HG03066 (cell line): ENCODE data around the gene P3H3.

Experiments
- ATAC-seq: cut with Tn5 transposase; IDR thresholded peaks from one replicate; pipeline ENCODE4 v1.9.1; 2021; ENCODE audit warnings: low read depth; ENCODE audit not compliant: unreplicated experiment

P3H3 gene

DNA sequence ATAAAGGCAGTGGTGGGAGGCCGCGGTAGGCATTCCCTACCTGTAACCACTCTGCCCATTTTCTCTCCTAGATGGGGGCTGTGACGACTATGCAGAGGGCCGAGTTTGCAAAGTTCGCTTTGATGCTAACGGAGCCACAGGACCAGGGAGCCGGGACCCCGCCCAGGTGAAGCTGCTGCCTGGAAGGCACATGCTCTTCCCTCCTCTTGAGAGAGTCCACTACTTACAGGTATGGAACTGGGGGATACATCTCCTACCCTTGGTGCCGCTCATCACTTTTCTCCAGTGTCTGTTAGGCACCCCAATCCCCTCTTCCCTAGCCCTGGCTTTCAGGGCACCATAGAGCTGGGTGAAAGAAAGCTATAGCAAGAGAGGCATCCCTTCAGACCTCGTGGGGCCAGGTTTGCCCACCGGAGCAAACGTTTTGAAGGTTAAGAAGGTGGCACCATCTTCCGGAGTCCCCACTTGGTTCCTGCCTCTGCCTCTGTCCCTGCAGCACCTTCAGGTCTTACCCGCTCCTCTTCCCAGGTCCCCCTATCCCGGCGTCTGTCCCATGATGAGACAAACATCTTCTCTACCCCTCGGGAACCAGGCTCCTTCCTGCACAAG lies 2.0 kb upstream of the P3H3 start:
- no peak for ATAC-seq

DNA sequence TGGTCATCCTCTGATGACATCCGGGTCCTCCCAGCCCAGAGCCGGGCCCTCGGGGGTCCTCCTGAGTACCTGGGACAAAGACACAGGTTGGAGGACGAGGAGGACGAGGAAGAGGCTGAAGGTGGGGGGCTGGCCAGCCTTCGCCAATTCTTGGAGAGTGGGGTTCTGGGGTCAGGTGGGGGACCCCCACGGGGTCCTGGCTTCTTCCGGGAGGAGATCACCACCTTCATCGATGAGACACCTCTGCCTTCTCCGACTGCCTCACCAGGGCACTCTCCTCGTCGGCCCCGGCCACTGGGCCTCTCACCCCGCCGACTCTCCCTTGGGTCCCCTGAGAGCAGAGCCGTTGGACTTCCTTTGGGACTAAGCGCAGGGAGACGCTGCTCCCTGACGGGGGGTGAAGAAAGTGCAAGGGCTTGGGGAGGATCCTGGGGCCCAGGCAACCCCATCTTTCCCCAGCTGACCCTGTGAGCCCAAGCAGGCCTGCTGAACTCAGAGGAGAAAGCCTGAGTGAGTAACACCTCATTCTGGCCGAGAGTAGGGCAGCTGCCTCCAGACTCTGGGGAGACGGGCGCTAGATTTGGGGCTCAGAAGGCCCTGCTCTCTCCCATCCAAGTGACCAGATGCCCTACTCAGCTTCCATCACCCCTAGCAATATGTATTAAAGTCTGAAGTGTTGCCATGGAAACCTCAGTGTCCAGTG lies 1.3 kb upstream of the P3H3 start:
- no peak for ATAC-seq

DNA sequence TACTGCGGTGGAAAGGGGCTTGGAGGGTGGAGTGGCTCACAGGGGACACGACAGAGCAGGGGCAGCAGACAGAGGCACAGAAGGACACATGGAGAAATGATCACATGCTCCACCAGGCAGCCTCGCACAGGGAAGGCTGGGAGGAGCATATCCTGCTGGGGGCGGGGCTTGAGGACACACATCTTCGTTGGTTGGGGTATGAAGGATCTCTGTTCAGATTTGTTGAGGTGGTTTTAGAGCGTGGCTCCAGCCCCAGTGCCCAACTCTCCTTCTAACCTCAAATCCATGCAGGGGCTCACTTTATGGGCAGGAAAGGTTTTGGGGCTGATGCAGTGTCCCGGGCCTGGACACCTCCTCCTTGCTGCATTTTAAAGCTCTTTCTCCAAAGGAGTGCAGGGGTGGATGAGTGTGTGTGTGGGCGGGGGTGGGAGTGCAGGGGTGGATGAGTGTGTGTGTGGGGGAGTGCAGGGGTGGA lies 733 bp upstream of the P3H3 start:
- no peak for ATAC-seq

DNA sequence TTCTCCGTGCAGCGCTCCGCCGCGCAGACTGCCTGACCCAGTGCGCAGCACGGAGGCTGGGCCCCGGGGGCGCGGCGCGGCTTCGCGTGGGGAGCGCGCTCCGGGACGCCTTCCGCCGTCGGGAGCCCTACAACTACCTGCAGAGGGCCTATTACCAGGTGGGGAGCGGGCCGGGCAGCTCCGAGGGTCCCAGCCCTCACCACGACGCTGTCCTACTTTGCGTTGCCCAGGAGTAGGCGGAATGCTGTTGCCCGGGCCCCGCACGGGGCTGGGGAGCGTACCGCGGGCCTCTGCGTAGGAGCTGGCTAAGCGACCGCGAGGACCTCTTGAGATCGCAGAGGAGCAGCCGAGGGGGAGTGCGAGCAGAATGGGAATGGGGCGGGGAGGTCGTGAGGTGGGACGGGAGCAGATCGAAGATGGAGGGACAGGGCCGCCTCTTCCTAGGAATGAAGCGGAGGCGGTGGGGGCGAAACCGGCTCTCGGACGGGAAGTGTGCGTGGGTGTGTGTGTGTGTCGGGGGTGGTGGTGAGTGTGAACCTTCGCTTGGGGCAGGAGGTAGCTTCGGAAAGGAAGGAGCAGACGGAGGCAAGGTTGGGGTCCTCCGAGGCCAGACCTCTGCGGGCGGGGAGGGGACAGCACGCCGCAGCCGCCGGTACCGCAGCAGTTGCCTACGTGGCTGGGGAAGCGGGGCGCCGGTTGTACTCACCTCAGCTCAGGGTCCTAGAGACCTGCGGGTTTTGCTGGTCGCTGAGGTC lies 751 bp downstream of the P3H3 start:
- no peak for ATAC-seq

DNA sequence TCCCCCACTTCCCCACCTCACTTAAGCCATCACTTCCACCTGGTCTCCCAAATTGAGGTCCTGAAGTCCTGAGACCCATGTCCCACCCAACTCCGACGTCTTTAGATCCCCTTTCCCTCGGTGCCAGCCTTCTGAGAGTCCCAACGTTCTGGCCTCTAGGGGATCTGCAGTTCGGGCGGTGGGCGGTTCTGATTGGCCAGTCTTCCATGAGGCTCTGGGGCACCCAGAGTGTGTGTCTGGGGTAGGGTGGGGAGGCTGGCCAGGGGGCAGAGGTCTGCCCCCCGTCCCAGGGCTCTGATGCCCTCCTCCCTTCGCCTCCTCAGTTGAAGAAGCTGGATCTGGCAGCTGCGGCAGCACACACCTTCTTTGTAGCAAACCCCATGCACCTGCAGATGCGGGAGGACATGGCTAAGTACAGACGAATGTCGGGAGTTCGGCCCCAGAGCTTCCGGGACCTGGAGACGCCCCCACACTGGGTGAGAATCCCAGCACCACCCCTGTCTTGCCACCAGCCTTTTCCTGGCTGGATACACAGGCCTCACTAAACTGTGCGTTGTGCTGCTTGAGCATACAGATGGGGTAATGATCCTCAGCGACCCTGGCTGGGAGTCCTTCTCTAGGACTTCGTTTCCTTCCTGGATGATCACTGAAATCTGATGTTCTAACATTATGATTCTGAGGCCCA lies 1.5 kb downstream of the P3H3 start:
- ATAC-seq = no peak

DNA sequence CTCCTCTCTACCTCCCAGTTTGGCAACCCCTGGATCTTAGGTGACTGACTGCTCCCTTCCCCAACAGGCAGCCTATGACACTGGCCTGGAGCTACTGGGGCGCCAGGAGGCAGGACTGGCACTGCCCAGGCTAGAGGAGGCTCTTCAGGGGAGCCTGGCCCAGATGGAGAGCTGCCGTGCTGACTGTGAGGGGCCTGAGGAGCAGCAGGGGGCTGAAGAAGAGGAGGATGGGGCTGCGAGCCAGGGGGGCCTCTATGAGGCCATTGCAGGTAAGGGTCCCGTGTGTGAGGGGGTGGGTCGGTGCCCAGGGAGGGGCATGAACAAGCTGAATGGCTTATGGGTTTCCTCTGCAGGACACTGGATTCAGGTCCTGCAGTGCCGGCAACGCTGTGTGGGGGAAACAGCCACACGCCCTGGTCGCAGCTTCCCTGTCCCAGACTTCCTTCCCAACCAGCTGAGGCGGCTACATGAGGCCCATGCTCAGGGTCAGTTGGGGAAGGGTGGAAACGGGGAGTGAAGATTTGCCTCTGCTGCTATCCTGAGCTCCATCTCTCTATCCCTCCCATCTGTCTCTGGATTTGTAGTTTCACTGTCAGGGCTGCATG lies 2.2 kb downstream of the P3H3 start:
- ATAC-seq = no peak

DNA sequence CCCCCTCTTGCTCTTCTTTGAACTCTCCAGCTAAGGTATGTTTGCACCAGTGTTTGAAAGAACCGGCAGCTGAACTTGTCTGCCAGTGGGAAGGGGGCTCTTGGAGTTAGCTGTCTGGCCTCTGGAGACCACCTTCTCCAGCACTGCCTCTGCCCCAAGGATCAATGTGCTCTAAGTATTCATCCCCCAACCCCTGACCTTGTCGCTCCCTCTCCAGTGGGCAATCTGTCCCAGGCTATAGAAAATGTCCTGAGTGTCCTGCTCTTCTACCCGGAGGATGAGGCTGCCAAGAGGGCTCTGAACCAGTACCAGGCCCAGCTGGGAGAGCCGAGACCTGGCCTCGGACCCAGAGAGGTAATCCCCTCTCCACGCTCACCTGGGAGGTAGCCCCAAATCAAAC lies 2.8 kb downstream of the P3H3 start:
- ATAC-seq = no peak

DNA sequence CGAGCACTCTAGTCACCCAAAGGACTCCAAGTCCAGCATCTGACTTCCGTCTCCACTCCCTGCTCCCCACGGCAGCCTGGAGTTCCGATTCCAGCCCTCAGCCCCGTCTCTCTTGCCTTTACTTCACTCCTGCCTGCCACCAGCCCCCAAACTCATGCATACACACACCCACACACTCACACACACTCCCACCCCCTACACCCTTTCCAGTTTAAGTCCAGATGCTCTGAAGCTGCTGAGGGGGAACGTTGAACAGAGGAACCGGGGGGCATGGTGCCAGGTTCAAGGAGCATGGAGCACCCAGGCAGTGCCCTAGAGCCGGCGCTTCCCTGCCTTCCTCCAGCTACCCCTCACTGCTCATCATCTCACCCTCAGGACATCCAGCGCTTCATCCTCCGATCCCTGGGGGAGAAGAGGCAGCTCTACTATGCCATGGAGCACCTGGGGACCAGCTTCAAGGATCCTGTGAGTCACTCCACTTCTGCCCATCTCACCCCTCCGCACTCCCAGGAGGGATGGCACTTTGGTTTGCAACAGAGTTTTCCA lies 3.3 kb downstream of the P3H3 start:
- no peak for ATAC-seq

DNA sequence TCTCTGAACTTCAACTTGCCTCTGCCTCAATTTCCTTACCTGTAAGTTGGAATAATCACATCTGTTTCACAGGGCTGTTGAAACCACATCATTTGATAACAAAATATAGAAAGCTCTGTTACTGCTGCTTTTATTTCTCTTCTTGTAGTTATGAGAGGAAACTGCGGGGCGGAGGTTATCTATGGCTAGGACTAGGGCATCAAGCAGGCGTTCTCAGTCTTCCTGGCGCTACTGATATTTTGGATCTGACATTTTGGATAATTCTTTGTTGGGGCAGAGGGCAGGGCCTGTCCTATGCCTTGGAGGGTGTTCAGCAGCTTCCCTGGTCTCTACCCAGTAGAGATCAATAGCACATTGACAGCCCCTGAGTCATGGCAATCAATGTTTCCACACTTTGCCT lies 3.9 kb downstream of the P3H3 start:
- no peak for ATAC-seq

DNA sequence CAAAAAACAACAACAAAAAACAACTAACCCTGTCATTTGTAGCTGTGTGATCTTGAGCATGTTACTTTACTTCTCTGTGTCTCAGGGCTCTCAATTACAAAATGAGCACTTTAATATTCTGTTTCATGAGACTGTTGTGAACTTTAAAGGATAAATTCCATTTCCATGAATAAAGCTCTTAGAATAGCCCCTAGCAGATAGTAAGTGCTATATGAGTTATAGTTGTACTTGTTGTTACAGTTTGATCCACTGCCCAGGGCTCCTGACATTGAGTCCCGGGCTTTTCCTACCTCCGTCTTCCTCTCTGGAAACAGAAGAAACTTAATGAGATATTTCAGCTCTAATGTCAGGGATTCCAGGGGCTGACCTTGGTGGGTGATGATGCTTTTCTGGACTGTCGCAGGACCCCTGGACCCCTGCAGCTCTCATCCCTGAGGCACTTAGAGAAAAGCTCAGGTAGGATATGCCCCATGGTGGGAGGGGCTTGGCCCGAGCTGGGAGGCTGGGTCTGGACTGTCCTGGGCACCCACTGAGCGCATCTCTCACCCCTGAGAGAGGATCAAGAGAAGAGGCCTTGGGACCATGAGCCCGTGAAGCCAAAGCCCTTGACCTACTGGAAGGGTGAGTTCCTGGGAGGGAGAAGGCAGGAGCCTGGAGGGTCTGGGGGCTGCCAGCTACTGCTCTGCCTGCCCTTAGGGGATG lies 5.1 kb downstream of the P3H3 start:
- no peak for ATAC-seq

DNA sequence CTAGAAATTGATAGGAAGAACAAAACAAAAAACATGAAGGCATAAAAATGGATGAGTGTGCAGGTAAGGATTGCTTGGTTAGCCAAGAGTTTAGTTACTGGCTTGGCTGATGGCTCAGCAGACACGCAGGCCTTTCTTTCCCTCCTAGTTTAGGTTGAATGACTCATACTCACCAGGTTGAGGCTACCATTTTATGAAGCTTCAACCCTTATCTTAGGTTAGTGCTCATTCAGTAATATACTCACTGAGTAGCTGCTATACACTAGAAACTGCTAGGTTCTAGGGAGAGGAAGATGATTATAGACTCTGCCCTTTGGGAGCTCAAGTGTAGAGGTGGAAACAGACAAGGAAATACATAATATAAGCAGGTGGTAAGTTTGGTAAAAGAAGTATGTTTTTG lies 6.0 kb downstream of the P3H3 start:
- no peak for ATAC-seq

DNA sequence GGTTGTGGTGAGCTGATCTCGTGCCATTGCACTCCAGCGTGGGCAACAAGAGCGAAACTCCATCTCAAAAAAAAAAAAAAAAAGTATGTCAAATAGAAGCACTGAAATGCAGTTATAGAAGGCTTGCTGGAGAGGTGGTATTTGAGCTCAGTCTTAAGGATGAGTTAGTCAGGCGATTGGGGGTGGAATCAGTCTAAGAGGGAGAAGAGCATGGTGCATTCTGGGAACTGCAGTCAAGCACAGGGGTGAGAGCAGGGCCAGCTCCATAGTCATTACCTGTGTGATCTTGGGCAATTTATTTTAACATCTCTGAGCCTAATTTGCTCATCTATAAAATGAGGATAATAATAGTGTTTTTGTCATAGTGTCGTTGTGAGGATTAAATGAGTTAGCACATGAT lies 6.7 kb downstream of the P3H3 start:
- ATAC-seq = no peak

DNA sequence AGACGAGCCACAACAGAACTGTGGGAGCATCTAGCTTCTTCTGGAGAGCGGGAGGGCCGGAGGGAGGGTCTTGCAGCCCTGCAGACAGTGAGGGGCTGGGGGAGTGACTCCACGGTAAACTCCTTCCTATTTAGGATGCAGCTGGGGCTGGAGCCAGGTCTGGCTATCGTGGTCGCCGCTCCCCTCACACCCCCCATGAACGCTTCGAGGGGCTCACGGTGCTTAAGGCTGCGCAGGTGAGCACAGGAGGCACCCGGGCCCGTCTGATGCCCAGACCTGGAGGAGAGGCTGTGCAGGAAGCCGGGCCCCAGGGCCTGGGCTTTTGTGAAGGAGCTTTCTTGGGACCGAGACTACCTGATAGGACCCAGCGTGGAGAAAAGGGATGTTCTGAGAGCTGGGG lies 8.6 kb downstream of the P3H3 start:
- no peak for ATAC-seq

DNA sequence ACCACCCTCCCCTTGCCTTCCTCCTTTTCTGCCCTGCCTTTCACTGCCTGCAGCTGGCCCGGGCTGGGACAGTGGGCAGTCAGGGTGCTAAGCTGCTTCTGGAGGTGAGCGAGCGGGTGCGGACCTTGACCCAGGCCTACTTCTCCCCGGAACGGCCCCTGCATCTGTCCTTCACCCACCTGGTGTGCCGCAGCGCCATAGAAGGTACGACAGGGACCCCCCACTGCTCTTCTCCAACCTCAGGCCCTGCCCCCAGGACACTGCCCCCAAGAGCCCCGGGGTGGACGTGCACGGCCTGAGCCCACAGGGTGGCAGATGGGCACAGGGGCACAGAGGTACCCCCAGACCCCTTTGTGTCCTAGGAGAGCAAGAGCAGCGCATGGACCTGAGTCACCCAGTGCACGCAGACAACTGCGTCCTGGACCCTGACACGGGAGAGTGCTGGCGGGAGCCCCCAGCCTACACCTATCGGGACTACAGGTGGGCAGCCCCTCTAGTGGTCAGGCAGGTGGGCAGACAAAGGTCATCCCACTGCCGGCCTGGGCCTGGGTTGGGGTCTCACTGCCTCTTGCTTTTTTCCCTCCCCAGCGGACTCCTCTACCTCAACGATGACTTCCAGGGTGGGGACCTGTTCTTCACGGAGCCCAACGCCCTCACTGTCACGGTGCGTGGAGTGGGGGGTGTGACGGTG lies 9.3 kb downstream of the P3H3 start:
- ATAC-seq = no peak

DNA sequence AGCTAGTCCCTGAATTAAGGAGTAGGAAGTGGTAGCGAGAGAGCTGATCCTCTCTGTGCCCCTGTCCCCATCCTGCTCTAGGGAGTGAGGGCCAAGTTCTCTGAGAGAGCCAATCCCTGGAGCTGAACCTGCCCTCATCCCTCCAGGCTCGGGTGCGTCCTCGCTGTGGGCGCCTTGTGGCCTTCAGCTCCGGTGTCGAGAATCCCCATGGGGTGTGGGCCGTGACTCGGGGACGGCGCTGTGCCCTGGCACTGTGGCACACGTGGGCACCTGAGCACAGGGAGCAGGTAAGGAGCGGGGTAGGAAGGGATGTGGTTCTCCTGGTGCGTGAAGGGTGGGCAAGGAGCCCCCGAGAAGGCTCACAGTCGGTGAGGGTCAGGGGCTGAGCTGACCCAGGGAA lies 10.6 kb downstream of the P3H3 start:
- ATAC-seq = no peak

DNA sequence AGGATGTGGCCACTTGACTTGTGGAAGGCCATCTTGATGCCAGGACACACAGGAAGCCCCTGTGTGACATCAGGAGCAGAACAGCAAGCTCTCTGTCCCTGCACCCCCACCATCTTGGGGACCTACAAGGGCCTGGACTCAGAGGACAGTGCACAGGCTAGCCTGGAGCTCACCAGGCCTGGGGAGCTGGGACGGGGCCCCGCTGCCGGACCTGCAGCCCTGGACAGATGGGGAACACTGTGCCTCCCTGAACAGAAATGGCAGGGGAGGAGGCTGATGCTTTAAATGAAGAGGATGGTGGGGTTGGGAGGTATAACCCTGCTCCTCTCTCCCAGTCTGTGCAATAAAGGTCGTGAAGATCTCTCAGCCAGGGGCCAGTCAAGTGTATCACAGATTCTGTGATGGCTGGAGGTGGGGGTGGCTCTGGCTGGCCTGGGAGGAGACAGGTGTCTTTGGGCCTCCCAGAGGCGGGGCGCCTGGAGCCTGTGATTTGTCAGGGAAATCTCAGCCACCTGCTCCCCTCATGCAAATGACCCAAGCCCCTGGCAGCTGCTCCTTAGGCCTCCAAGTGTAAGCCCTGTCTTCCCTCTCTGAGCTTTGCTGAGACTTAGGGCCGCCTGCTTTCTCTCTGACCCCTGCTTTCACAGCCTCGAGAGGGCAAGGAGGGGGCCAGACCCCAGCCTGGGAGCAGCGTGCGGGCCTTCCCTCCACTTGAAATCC lies 11.4 kb downstream of the P3H3 start:
- ATAC-seq = peak; percentile 89

DNA sequence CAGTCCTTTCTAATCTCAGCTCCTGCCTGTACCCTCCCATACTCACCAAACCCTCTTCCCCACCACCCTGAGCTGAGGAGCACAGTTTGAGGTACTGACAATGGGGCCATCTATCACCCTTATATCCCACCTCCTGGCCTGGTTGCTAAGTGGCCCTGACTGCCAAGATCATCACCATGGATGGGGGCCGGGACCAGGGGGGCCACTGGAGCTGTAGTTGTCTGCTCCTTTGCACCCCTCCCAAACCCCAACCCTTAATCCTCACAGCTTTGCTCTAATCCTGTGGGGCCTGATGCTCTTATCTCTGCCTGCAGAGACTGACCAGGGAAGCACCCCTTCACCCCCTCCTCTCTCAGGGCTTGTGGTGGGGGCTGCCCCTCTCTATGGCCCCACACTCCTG lies 12.1 kb downstream of the P3H3 start:
- ATAC-seq = no peak

DNA sequence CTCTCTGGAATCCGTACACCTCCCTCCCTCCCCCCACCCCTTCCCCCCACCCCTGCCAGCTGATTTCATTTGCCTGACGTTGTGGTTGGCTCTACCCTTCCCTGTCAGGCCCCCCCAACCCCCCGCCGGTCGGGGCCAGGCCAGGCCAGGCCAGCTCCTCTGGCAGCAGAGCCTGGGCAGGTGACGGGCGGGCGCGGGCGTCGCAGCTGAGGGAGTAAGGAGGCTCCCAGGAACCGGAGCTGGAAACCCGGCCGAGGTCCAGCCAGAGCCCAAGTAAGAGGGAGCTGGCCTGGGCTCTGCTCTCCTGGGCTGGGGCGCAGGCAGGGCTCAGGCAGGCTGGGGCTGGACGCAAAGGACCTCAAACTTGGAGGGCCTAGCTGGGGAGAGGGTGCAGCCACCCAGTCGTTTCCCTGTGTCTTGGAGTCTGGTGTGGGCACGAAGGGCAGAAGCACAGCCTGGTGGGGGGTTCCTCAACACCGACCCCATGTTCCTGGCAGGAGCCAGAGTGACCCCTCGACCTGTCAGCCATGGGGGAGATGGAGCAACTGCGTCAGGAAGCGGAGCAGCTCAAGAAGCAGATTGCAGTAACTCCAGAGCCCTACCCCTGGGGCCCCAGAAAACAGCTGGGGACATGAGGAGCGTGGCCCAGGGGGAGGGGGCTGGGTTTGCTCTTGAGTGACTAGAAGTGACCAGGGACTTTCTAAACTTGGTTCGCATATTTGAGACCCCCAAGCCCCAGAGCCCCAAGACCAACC lies 12.7 kb downstream of the P3H3 start, which contains the start of gene GNB3:
TSS of gene GNB3 (plus strand) at position 165 of the 755 bp plus-strand sequence. CDS start at position 528, 363 bp downstream.
- no peak for ATAC-seq
